Measurements from ENCODE around the gene UGT1A6. TPM values are rescaled to one million over a fixed set of nuclear protein-coding genes. Genes with fewer than 3 reads are reported as not detected.
"Not testable (repeated sequence)": the region's sequence is repeated elsewhere in the genome, so short reads cannot be mapped to it uniquely, and the experiment has no call there.

Gene UGT1A6
- polyA plus RNA-seq, 1 donor from 2014 or later, result not detected

GRCh38 chr2:233736868-233737653 is 44.4 kb downstream of the UGT1A6 start:
- H3K36me3 Mint-ChIP-seq, H3K27ac Mint-ChIP-seq, H3K4me3 Mint-ChIP-seq, H3K4me1 Mint-ChIP-seq, H3K9me3 Mint-ChIP-seq: not testable (repeated sequence)
- H3K27me3 Mint-ChIP-seq, result peaks cover 18% of the 10 kb centered on the region

DNA sequence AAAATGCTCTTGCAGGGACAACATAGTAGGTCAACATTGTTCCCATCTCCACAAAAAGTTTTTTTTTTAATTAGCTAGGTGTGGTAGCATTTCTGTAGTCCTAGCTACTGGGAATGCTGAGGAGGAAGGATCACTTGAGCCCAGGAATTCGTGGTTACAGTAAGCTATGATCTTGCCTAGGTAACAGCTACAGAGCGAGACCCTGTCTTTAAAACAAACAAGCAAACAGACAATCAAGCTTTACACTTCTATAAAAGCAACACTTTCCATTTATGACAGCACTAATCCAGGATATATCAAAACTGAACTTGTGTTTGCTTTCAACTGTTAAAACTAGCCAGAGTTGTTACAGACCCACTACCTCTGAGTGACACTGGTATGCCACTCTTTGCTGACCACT is 48.2 kb downstream of the UGT1A6 start:
- no peaks in the 10 kb centered on the region for H3K36me3 Mint-ChIP-seq
- H3K9me3 Mint-ChIP-seq, result no peaks in the 10 kb centered on the region
- peaks cover 16% of the 10 kb centered on the region for H3K27me3 Mint-ChIP-seq
- H3K4me3 Mint-ChIP-seq, result no peak overlapping the region
- no peaks in the 10 kb centered on the region for H3K4me1 Mint-ChIP-seq
- no peak overlapping the region for H3K27ac Mint-ChIP-seq

- Mint-ChIP-seq H3K4me1 (no peaks in the 10 kb centered on the region), H3K27me3 (peaks cover 24% of the 10 kb centered on the region), H3K9me3 (peaks cover 0 to 5% (median 0%) of the 10 kb centered on the region in 3 donors), H3K36me3 (no peaks in the 10 kb centered on the region), H3K27ac (no peak overlapping the region), H3K4me3 (no peak overlapping the region)
These were observed 51.0 kb downstream of the UGT1A6 start for GRCh38 chr2:233743464-233744259.

DNA sequence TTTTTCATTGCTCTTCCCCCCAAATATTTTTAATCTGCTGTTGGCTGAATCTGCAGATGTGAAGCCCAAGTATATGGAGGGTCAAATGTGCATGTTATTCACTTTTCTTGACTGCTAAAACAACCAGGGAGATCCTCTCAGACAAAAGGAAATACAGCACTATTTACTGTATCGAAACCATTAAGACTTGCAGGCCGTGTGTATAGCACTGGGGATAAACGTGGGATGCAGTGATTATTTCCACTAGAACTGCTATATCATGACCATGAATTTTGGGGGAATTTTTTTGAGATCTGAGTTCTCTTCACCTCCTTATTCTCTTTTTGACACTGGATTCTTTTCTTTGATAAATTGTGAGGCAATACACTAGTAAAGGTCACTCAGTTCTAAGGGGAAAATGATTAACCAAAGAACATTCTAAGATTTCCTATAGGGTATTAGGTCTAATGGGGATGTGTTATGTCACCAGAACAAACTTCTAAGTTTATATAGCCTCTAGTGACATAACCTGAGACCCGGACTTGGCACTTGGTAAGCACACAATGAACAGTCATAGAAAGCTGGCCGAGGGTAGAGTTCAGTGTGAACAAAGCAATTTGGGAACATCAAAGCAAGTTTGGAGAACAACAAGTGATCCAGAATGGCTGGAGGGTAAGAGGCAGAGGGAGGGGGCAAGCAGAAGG is 52.5 kb downstream of the UGT1A6 start:
- Mint-ChIP-seq H3K27ac (no peak overlapping the region), H3K4me1 (no peaks in the 10 kb centered on the region), H3K27me3 (peaks cover 20% of the 10 kb centered on the region), H3K9me3 (peaks cover 4 to 10% (median 6%) of the 10 kb centered on the region in 3 donors), H3K36me3 (no peaks in the 10 kb centered on the region), H3K4me3 (no peak overlapping the region)

DNA sequence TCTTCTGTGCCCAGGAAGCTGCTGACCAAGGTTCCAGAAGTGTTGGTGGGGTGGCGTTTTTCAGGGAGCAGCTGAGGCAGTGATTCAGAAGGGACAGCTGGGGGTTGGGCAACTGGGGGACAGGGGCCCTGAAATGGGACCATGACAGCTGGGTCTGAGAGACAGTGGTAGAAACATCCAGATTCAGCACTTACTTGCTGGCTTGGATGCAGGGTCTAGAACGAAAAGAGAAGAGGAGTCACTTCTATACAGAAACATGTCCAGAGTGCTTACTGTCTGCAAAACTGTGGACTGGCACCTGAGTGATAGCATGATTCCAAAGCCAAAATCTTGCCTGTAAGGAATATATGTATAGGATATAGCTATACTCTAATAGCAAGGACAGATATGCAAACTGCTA is 53.1 kb downstream of the UGT1A6 start:
- H3K36me3 Mint-ChIP-seq, H3K27ac Mint-ChIP-seq: not testable (repeated sequence)

GRCh38 chr2:233746475-233747282 is 54.0 kb downstream of the UGT1A6 start:
- Mint-ChIP-seq H3K27me3 (peaks cover 19% of the 10 kb centered on the region), H3K4me3 (no peak overlapping the region), H3K4me1 (no peaks in the 10 kb centered on the region), H3K9me3 (peaks cover 7 to 18% (median 15%) of the 10 kb centered on the region in 3 donors), H3K36me3 (no peaks in the 10 kb centered on the region), H3K27ac (no peak overlapping the region)

More for the DNA sequence above, 53.1 kb downstream of the UGT1A6 start:
- H3K4me1 Mint-ChIP-seq, H3K4me3 Mint-ChIP-seq: not testable (repeated sequence)
- H3K27me3 Mint-ChIP-seq, result peaks cover 19% of the 10 kb centered on the region
- peaks cover 5 to 13% (median 7%) of the 10 kb centered on the region in 3 donors for H3K9me3 Mint-ChIP-seq

DNA sequence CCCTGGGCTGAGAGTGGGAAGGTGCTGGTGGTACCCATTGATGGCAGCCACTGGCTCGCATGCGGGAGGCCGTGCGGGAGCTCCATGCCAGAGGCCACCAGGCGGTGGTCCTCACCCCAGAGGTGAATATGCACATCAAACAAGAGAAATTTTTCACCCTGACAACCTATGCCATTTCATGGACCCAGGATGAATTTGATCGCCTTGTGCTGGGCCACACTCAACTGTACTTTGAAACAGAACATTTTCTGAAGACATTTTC is 54.5 kb downstream of the UGT1A6 start:
- no peak overlapping the region for H3K27ac Mint-ChIP-seq
- no peaks in the 10 kb centered on the region for H3K36me3 Mint-ChIP-seq
- no peaks in the 10 kb centered on the region for H3K4me1 Mint-ChIP-seq
- H3K4me3 Mint-ChIP-seq, result no peak overlapping the region
- H3K27me3 Mint-ChIP-seq, result peaks cover 19% of the 10 kb centered on the region
- peaks cover 7 to 21% (median 16%) of the 10 kb centered on the region in 3 donors for H3K9me3 Mint-ChIP-seq

DNA sequence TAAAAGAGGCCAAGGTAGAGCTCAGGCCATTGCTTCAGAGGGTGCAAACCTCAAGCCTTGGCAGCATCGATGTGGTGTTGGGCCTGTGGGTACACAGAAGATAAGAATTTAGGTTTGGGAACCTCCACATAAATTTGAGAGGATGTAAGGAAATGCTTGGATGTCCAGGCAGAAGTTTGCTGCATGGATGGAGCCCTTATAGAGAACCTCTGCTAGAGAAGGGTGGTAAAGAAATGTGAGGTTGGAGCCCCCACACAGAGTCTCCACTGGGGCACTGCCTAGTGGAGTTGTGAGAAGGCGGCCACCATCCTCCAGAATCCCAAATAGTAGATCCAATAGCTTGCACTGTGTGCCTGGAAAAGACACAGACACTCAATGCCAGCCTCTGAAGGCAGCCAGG is 58.0 kb downstream of the UGT1A6 start:
- H3K27ac Mint-ChIP-seq, H3K4me1 Mint-ChIP-seq: not testable (repeated sequence)
- peaks cover 9 to 22% (median 16%) of the 10 kb centered on the region in 3 donors for H3K9me3 Mint-ChIP-seq

GRCh38 chr2:233751212-233752009 is 58.7 kb downstream of the UGT1A6 start:
- not testable (repeated sequence) for H3K36me3 Mint-ChIP-seq, H3K4me1 Mint-ChIP-seq
- Mint-ChIP-seq H3K27ac (peak overlapping the region in 1 of 3 donors; percentile 60), H3K4me3 (peak overlapping the region in 1 of 4 donors; percentile 40), H3K9me3 (peaks cover 9 to 22% (median 16%) of the 10 kb centered on the region in 3 donors), H3K27me3 (peaks cover 16% of the 10 kb centered on the region)

More for the DNA sequence above, 58.0 kb downstream of the UGT1A6 start:
- H3K27me3 Mint-ChIP-seq, result peaks cover 16% of the 10 kb centered on the region
- not testable (repeated sequence) for H3K36me3 Mint-ChIP-seq, H3K4me3 Mint-ChIP-seq

- H3K9me3 Mint-ChIP-seq, result peaks cover 6 to 14% (median 12%) of the 10 kb centered on the region in 3 donors
- H3K4me3 Mint-ChIP-seq, result no peak overlapping the region
- H3K27me3 Mint-ChIP-seq, result peaks cover 1% of the 10 kb centered on the region
- no peak overlapping the region for H3K27ac Mint-ChIP-seq
- peaks cover 2% of the 10 kb centered on the region for H3K36me3 Mint-ChIP-seq
- H3K4me1 Mint-ChIP-seq, result no peaks in the 10 kb centered on the region
These were observed 62.4 kb downstream of the UGT1A6 start for GRCh38 chr2:233754872-233755611.

DNA sequence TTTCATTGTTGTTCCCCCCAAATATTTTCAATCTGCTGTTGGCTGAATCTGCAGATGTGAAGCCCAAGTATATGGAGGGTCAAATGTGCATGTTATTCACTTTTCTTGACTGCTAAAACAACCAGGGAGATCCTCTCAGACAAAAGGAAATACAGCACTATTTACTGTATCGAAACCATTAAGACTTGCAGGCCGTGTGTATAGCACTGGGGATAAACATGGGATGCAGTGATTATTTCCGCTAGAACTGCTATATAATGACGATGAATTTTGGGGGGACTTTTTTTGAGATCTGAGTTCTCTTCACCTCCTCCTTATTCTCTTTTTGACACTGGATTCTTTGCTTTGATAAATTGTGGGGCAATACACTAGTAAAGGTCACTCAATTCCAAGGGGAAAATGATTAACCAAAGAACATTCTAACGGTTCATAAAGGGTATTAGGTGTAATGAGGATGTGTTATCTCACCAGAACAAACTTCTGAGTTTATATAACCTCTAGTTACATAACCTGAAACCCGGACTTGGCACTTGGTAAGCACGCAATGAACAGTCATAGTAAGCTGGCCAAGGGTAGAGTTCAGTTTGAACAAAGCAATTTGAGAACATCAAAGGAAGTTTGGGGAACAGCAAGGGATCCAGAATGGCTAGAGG is 63.9 kb downstream of the UGT1A6 start:
- Mint-ChIP-seq H3K4me3 (no peak overlapping the region), H3K36me3 (peaks cover 2% of the 10 kb centered on the region), H3K27me3 (peaks cover 1% of the 10 kb centered on the region), H3K4me1 (no peaks in the 10 kb centered on the region), H3K9me3 (peaks cover 2 to 5% (median 2%) of the 10 kb centered on the region in 3 donors), H3K27ac (no peak overlapping the region)

GRCh38 chr2:233758141-233758540 is 65.5 kb downstream of the UGT1A6 start:
- no peaks in the 10 kb centered on the region for H3K4me1 Mint-ChIP-seq

DNA sequence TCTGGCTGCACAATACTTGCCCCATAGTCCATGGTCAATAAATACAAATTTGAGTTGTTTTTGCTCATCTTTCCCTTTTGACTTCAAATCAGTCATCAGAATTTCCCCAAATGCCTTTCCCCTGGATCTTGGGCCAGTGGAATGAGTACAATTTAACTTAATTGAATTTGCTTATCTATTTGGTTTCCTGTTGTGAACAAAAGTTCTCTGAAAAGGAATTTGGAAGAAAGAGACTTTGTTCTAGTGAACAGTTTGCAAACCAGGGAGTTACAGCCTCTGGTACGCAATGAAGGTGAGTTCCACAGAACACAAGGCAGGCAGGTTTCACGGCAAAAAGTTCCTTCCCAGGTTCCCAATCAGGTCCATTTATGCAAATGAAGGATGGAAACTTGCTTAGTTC is 66.2 kb downstream of the UGT1A6 start:
- H3K9me3 Mint-ChIP-seq, result peaks cover 0 to 2% (median 0%) of the 10 kb centered on the region in 3 donors
- peaks cover 2% of the 10 kb centered on the region for H3K36me3 Mint-ChIP-seq
- H3K27ac Mint-ChIP-seq, result no peak overlapping the region

More at GRCh38 chr2:233758141-233758540, 65.5 kb downstream of the UGT1A6 start:
- Mint-ChIP-seq H3K9me3 (peaks cover 0 to 2% (median 0%) of the 10 kb centered on the region in 3 donors), H3K27me3 (no peaks in the 10 kb centered on the region), H3K27ac (no peak overlapping the region), H3K4me3 (no peak overlapping the region), H3K36me3 (peaks cover 2% of the 10 kb centered on the region)

More for the DNA sequence above, 66.2 kb downstream of the UGT1A6 start:
- Mint-ChIP-seq H3K4me3 (no peak overlapping the region), H3K27me3 (peaks cover 2% of the 10 kb centered on the region), H3K4me1 (no peaks in the 10 kb centered on the region)
